HEK293 (cell line): ENCODE data around the gene JAKMIP1.

Experiments
- CTCF ChIA-PET: fragments of 350-600 bp; formaldehyde crosslinking; extraction: SDS; loops from one replicate; lab custom pipeline; 2021; ENCODE audit warnings: antibody characterized with exemption; lab: Yijun Ruan, JAX
- POLR2A ChIA-PET: fragments of 300-600 bp; formaldehyde crosslinking; extraction: SDS; loops from one replicate; lab custom pipeline; 2020; ENCODE audit warnings: antibody characterized with exemption, inconsistent platforms; lab: Yijun Ruan, JAX
- H3K27ac ChIP-seq: fragments of 200-500 bp; sonication (Bioruptor generic); 2 replicates; pipeline ENCODE4 v1.5.1; 2014; ENCODE audit warnings: low read depth, low read length, control low read depth, inconsistent platforms; ENCODE audit errors: extremely low read depth
- H3K36me3 ChIP-seq, 2 experiments: fragments of 200-500 bp in 1 of 2; sonication (Bioruptor generic) in 1 of 2; 1 replicate in 1 of 2; 2 replicates in 1 of 2; pipeline ENCODE4 v1.5.1; 2014 to 2017; ENCODE audit warnings: inconsistent platforms in 2 of 2, low read length in 2 of 2; ENCODE audit not compliant: control insufficient read depth in 2 of 2, insufficient read depth in 1 of 2
- H3K4me1 ChIP-seq: fragments of 200-500 bp; sonication (Bioruptor generic); 2 replicates; pipeline ENCODE4 v1.5.1; 2014; ENCODE audit warnings: mild to moderate bottlenecking, low read length, inconsistent platforms; ENCODE audit not compliant: control insufficient read depth, insufficient read depth
- H3K4me3 ChIP-seq: 2 replicates; pipeline ENCODE4 v1.5.1; 2011; ENCODE audit warnings: low read depth, mild to moderate bottlenecking, control low read depth, low read length, moderate library complexity
- H3K9me3 ChIP-seq: fragments of 200-500 bp; sonication (Bioruptor generic); 2 replicates; pipeline ENCODE4 v1.5.1; 2014; ENCODE audit warnings: low read depth, low read length, inconsistent platforms; ENCODE audit not compliant: control insufficient read depth, insufficient read depth
- BCL6B ChIP-seq: fragments of 450-650 bp; formaldehyde crosslinking; IDR thresholded peaks from 2 replicates; pipeline ENCODE4 v1.5.1; 2017; ENCODE audit warnings: missing biosample characterization, missing genetic modification characterization
- HOXA7 ChIP-seq: sonication (generic); formaldehyde crosslinking; IDR thresholded peaks from 2 replicates; pipeline ENCODE4 v1.8.1; 2022; ENCODE audit warnings: missing genetic modification reagents, borderline replicate concordance
- PBX3 ChIP-seq: sonication (generic); formaldehyde crosslinking; IDR thresholded peaks from 2 replicates; pipeline ENCODE4 v1.8.1; 2022; ENCODE audit warnings: mild to moderate bottlenecking, moderate library complexity, missing genetic modification reagents
- SALL2 ChIP-seq: fragments of 450-650 bp; formaldehyde crosslinking; IDR thresholded peaks from 2 replicates; pipeline ENCODE4 v1.5.0; 2017; ENCODE audit warnings: missing biosample characterization, mild to moderate bottlenecking, missing genetic modification characterization, borderline replicate concordance
- SCRT2 ChIP-seq: fragments of 450-650 bp; formaldehyde crosslinking; IDR thresholded peaks from 2 replicates; pipeline ENCODE4 v1.5.1; 2016; ENCODE audit warnings: missing biosample characterization, missing genetic modification characterization
- SP7 ChIP-seq: fragments of 450-650 bp; formaldehyde crosslinking; IDR thresholded peaks from 2 replicates; pipeline ENCODE4 v1.5.1; 2016; ENCODE audit warnings: missing biosample characterization, missing genetic modification characterization
- ZBTB21 ChIP-seq: fragments of 450-650 bp; formaldehyde crosslinking; IDR thresholded peaks from 2 replicates; pipeline ENCODE4 v1.5.1; 2017; ENCODE audit warnings: missing biosample characterization, missing genetic modification characterization
- ZBTB26 ChIP-seq: fragments of 450-650 bp; formaldehyde crosslinking; optimal IDR thresholded peaks from 2 replicates; pipeline ENCODE3; 2016; ENCODE audit warnings: missing biosample characterization, mild to moderate bottlenecking, missing genetic modification characterization
- ZBTB48 ChIP-seq: fragments of 450-650 bp; formaldehyde crosslinking; IDR thresholded peaks from 2 replicates; pipeline ENCODE4 v1.5.1; 2016; ENCODE audit warnings: missing biosample characterization, missing genetic modification characterization
- ZBTB49 ChIP-seq: fragments of 450-650 bp; formaldehyde crosslinking; IDR thresholded peaks from 2 replicates; pipeline ENCODE4 v1.5.1; 2016; ENCODE audit warnings: missing biosample characterization, missing genetic modification characterization, low read depth
- ZNF140 ChIP-seq: fragments of 450-650 bp; formaldehyde crosslinking; IDR thresholded peaks from 2 replicates; pipeline ENCODE4 v1.5.1; 2016; ENCODE audit warnings: missing biosample characterization, missing genetic modification characterization
- ZNF174 ChIP-seq: fragments of 450-650 bp; formaldehyde crosslinking; IDR thresholded peaks from 2 replicates; pipeline ENCODE4 v1.5.0; 2017; ENCODE audit warnings: missing biosample characterization, mild to moderate bottlenecking, missing genetic modification characterization
- ZNF175 ChIP-seq: fragments of 450-650 bp; formaldehyde crosslinking; IDR thresholded peaks from 2 replicates; pipeline ENCODE4 v1.5.1; 2016; ENCODE audit warnings: missing biosample characterization, missing genetic modification characterization
- ZNF18 ChIP-seq: fragments of 450-650 bp; formaldehyde crosslinking; IDR thresholded peaks from 2 replicates; pipeline ENCODE4 v1.5.1; 2016; ENCODE audit warnings: missing biosample characterization, missing genetic modification characterization
- ZNF214 ChIP-seq: fragments of 450-650 bp; formaldehyde crosslinking; IDR thresholded peaks from 2 replicates; pipeline ENCODE4 v1.5.1; 2017; ENCODE audit warnings: missing biosample characterization, mild to moderate bottlenecking, missing genetic modification characterization, borderline replicate concordance
- ZNF248 ChIP-seq: fragments of 450-650 bp; formaldehyde crosslinking; IDR thresholded peaks from 2 replicates; pipeline ENCODE4 v1.5.1; 2017; ENCODE audit warnings: missing biosample characterization, missing genetic modification characterization
- ZNF350 ChIP-seq: fragments of 450-650 bp; formaldehyde crosslinking; IDR thresholded peaks from 2 replicates; pipeline ENCODE4 v1.5.0; 2017; ENCODE audit warnings: missing biosample characterization, mild to moderate bottlenecking, missing genetic modification characterization
- ZNF362 ChIP-seq: fragments of 450-650 bp; formaldehyde crosslinking; IDR thresholded peaks from 2 replicates; pipeline ENCODE4 v1.5.1; 2016; ENCODE audit warnings: missing biosample characterization, missing genetic modification characterization
- ZNF521 ChIP-seq: fragments of 450-650 bp; formaldehyde crosslinking; IDR thresholded peaks from 2 replicates; pipeline ENCODE4 v1.5.1; 2017; ENCODE audit warnings: missing biosample characterization, mild to moderate bottlenecking, missing genetic modification characterization
- ZNF544 ChIP-seq: fragments of 450-650 bp; formaldehyde crosslinking; IDR thresholded peaks from 2 replicates; pipeline ENCODE4 v1.5.0; 2017; ENCODE audit warnings: missing biosample characterization, missing genetic modification characterization
- ZNF596 ChIP-seq: fragments of 450-650 bp; IDR thresholded peaks from 2 replicates; pipeline ENCODE4 v1.5.0; 2018; ENCODE audit warnings: missing biosample characterization, mild to moderate bottlenecking, missing genetic modification characterization, moderate library complexity
- ZNF600 ChIP-seq: fragments of 450-650 bp; formaldehyde crosslinking; IDR thresholded peaks from 2 replicates; pipeline ENCODE4 v1.5.1; 2016; ENCODE audit warnings: missing biosample characterization, missing genetic modification characterization
- ZNF621 ChIP-seq: fragments of 450-650 bp; formaldehyde crosslinking; IDR thresholded peaks from 2 replicates; pipeline ENCODE4 v1.5.1; 2017; ENCODE audit warnings: missing biosample characterization, missing genetic modification characterization
- ZNF626 ChIP-seq: fragments of 450-650 bp; sonication (Bioruptor Pico); formaldehyde crosslinking; IDR thresholded peaks from 2 replicates; pipeline ENCODE4 v1.5.1; 2018; ENCODE audit warnings: missing biosample characterization, missing genetic modification characterization, inconsistent platforms
- ZNF664 ChIP-seq: fragments of 450-650 bp; formaldehyde crosslinking; IDR thresholded peaks from 2 replicates; pipeline ENCODE4 v1.5.1; 2016; ENCODE audit warnings: missing biosample characterization, missing genetic modification characterization
- ZNF837 ChIP-seq: fragments of 450-650 bp; formaldehyde crosslinking; IDR thresholded peaks from 2 replicates; pipeline ENCODE4 v1.5.1; 2016; ENCODE audit warnings: missing biosample characterization, missing genetic modification characterization
- ZSCAN23 ChIP-seq: fragments of 450-650 bp; formaldehyde crosslinking; IDR thresholded peaks from 2 replicates; pipeline ENCODE4 v1.5.1; 2016; ENCODE audit warnings: missing biosample characterization, missing genetic modification characterization

JAKMIP1 gene

GRCh38 chr4:6154875-6155274 is 45.5 kb downstream of the JAKMIP1 start:
- TF ChIP-seq ZNF664 (tag by site-specific recombination) = no peak
- no peak for TF ChIP-seq ZNF621 (tag by site-specific recombination)
- TF ChIP-seq ZNF214 (tag by site-specific recombination) = no peak
- no peak for TF ChIP-seq ZSCAN23 (tag by site-specific recombination)
- no peak for TF ChIP-seq ZNF350 (tag by site-specific recombination)
- TF ChIP-seq ZNF140 = no peak
- no peak for TF ChIP-seq ZNF544
- TF ChIP-seq ZBTB26 = no peak
- TF ChIP-seq SP7 (tag by site-specific recombination) = no peak
- TF ChIP-seq ZNF521 = no peak
- TF ChIP-seq BCL6B (tag by site-specific recombination) = no peak
- TF ChIP-seq ZNF175 = no peak
- no peak for TF ChIP-seq SCRT2 (tag by site-specific recombination)
- no peak for TF ChIP-seq ZNF600 (tag by site-specific recombination)
- no peak for TF ChIP-seq ZBTB48 (tag by site-specific recombination)
- no peak for TF ChIP-seq ZNF18
- no peak for TF ChIP-seq PBX3 (CRISPR knock-in tag)
- TF ChIP-seq ZBTB21 (tag by site-specific recombination) = no peak
- TF ChIP-seq, all 188 proteins: peak for 0
- Histone ChIP-seq H3K36me3 (no peaks in the 10 kb centered on the region), H3K4me3 (no peak overlapping the region), H3K4me1 (no peaks in the 10 kb centered on the region), H3K9me3 (no peaks in the 10 kb centered on the region), H3K27ac (no peak overlapping the region)
- ChIA-PET CTCF (interaction anchor here (1.5 kb wide), 1 partner anchor 157 kb away, joined by 4 read pairs; no protein-coding TSS in a partner anchor), POLR2A (no interaction called here)

GRCh38 chr4:6153874-6154273 is 46.5 kb downstream of the JAKMIP1 start:
- Histone ChIP-seq H3K36me3 (no peaks in the 10 kb centered on the region), H3K9me3 (no peaks in the 10 kb centered on the region), H3K4me3 (no peak overlapping the region), H3K27ac (no peak overlapping the region), H3K4me1 (no peaks in the 10 kb centered on the region)
- ChIA-PET POLR2A (no interaction called here), CTCF (interaction anchor here (1.5 kb wide), 1 partner anchor 156 kb away, joined by 4 read pairs; no protein-coding TSS in a partner anchor)
- TF ChIP-seq ZBTB49 (tag by site-specific recombination) (no peak), PBX3 (CRISPR knock-in tag) (no peak), SALL2 (no peak), ZNF626 (tag by site-specific recombination) (no peak), ZNF174 (tag by site-specific recombination) (no peak), ZNF837 (no peak), HOXA7 (no peak), ZNF248 (tag by site-specific recombination) (no peak), ZNF362 (no peak), ZNF140 (no peak), ZNF596 (tag by site-specific recombination) (no peak)
